NB4 (cell line): ENCODE data around the gene TMCO4.

Source experiments
- DNase-seq: peaks from one replicate; pipeline ENCODE4 v3.0.0; 2010; ENCODE audit warnings: low read depth
- H3K4me3 ChIP-seq: one replicate; pipeline ENCODE4 v1.5.1; 2011; ENCODE audit warnings: mild to moderate bottlenecking, low read depth, low read length, moderate library complexity
- MAX ChIP-seq: IDR thresholded peaks from 2 replicates; pipeline ENCODE4 v1.6.1; 2011; ENCODE audit warnings: low read depth, low read length
- MYC ChIP-seq: IDR thresholded peaks from 2 replicates; pipeline ENCODE4 v1.6.1; 2011; ENCODE audit warnings: low read depth, low read length
- POLR2A ChIP-seq: IDR thresholded peaks from 2 replicates; pipeline ENCODE4 v1.6.1; 2011; ENCODE audit warnings: mild to moderate bottlenecking; ENCODE audit not compliant: insufficient read length; ENCODE audit errors: extremely low read depth
- TF ChIP-seq, protein P1 (sequence below): IDR thresholded peaks from one replicate; pipeline ENCODE4 v1.5.1; 2012; ENCODE audit warnings: low read depth, low read length

TMCO4 gene

GRCh38 chr1:19786988-19787423 lies 12.7 kb downstream of the TMCO4 start:
- TF ChIP-seq MAX (no peak), POLR2A (no peak), MYC (no peak)
- no peak for DNase-seq
- H3K4me3 ChIP-seq: no peak overlapping the region

- TF ChIP-seq POLR2A (no peak), MYC (no peak), MAX (no peak)
- TF ChIP-seq, protein P1, sequence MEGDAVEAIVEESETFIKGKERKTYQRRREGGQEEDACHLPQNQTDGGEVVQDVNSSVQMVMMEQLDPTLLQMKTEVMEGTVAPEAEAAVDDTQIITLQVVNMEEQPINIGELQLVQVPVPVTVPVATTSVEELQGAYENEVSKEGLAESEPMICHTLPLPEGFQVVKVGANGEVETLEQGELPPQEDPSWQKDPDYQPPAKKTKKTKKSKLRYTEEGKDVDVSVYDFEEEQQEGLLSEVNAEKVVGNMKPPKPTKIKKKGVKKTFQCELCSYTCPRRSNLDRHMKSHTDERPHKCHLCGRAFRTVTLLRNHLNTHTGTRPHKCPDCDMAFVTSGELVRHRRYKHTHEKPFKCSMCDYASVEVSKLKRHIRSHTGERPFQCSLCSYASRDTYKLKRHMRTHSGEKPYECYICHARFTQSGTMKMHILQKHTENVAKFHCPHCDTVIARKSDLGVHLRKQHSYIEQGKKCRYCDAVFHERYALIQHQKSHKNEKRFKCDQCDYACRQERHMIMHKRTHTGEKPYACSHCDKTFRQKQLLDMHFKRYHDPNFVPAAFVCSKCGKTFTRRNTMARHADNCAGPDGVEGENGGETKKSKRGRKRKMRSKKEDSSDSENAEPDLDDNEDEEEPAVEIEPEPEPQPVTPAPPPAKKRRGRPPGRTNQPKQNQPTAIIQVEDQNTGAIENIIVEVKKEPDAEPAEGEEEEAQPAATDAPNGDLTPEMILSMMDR: no peak
- no peak overlapping the region for H3K4me3 ChIP-seq
- DNase-seq: no peak
Observed at GRCh38 chr1:19785660-19786059, 14.1 kb downstream of the TMCO4 start.

- H3K4me3 ChIP-seq: no peak overlapping the region
- no peak for DNase-seq
- TF ChIP-seq MYC: no peak
- TF ChIP-seq MAX: no peak
- TF ChIP-seq, protein P1: no peak
- TF ChIP-seq POLR2A: no peak
Observed at GRCh38 chr1:19780267-19780877, 19.3 kb downstream of the TMCO4 start.

- TF ChIP-seq MAX (no peak), MYC (no peak), POLR2A (no peak)
- TF ChIP-seq, protein P1: no peak
- no peak overlapping the region for H3K4me3 ChIP-seq
- no peak for DNase-seq
Observed at GRCh38 chr1:19776933-19777332, 22.8 kb downstream of the TMCO4 start.

- H3K4me3 ChIP-seq: no peak overlapping the region
- DNase-seq: no peak
- TF ChIP-seq, protein P1: no peak
Observed at GRCh38 chr1:19776287-19776686, 23.4 kb downstream of the TMCO4 start.

DNA sequence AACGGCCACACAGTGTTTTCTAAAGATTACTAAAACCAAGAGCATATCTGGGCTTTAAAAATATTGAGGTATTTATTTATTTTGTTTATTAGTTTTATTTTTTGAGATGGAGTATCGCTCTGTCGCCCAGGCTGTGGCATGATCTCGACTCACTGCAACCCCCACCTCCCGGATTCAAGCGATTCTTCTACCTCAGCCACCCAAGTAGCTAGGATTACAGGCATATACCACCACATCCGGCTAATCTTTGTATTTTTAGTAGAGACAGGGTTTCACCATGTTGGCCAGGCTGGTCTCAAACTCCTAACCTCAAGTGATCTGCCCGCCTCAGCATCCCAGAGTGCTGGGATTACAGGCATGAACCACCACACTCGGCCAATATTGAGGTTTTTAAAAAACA lies 23.9 kb downstream of the TMCO4 start:
- no peak for DNase-seq
- TF ChIP-seq MYC (no peak), MAX (no peak), POLR2A (no peak)
- TF ChIP-seq, protein P1: no peak

More for the DNA sequence above, 23.9 kb downstream of the TMCO4 start:
- H3K4me3 ChIP-seq: no peak overlapping the region
